HL-60 (cell line): ENCODE measurements around the gene ACHE.

Experiments
- DNase-seq, 2 experiments: peaks; one replicate each; pipeline ENCODE4 v3.0.0-alpha.2; 2010 to 2020; ENCODE audit warnings: low read depth in 1 of 2, low spot score in 1 of 2
- H3K27ac ChIP-seq: fragments of 250-450 bp; sonication (Bioruptor Pico); replicated peaks from 2 replicates; pipeline ENCODE4 v1.5.1; 2020; ENCODE audit warnings: mild to moderate bottlenecking, moderate library complexity
- H3K27me3 ChIP-seq: fragments of 250-450 bp; sonication (Bioruptor Pico); 2 replicates; pipeline ENCODE4 v1.5.1; 2021; ENCODE audit warnings: mild to moderate bottlenecking, moderate library complexity; ENCODE audit not compliant: insufficient read depth, poor library complexity, severe bottlenecking
- H3K4me3 ChIP-seq: replicated peaks from 2 replicates; pipeline ENCODE4 v1.5.1; 2011; ENCODE audit warnings: mild to moderate bottlenecking, control low read depth, low read length; ENCODE audit not compliant: insufficient read depth
- CTCF ChIP-seq: IDR thresholded peaks from one replicate; pipeline ENCODE4 v1.5.1; 2011; ENCODE audit warnings: low read length, control low read depth, inconsistent platforms; ENCODE audit not compliant: insufficient read depth
- GABPA ChIP-seq: IDR thresholded peaks from 2 replicates; pipeline ENCODE4 v1.6.1; 2012; ENCODE audit warnings: low read depth
- POLR2AphosphoS5 ChIP-seq: IDR thresholded peaks from 2 replicates; pipeline ENCODE4 v1.6.1; 2012; ENCODE audit warnings: low read depth
- REST ChIP-seq: IDR thresholded peaks from 2 replicates; pipeline ENCODE4 v1.6.1; 2012; ENCODE audit warnings: low read depth; ENCODE audit not compliant: insufficient replicate concordance
- SPI1 ChIP-seq: IDR thresholded peaks from 2 replicates; pipeline ENCODE4 v1.6.1; 2012; ENCODE audit warnings: low read depth, mild to moderate bottlenecking, borderline replicate concordance

ACHE gene

DNA sequence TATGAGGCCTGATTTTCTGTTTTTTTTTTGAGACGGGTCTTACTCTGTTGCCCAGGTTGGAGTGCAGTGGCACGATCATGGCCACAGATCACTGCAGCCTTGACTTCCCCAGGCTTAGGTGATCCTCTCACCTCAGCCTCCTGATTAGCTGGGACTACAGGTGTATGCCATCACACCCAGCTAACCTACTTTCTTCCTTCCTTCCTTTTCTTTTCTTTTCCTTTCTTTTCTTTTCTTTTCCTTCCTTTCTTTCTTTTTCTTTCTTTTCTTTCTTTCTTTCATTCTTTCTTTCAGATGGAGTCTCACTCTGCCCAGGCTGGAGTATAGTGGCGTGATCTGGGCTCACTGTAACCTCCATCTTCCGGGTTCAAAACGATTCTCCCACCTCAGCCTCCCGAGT, 17.0 kb downstream of the ACHE start:
- no peak for DNase-seq
- Histone ChIP-seq H3K27ac (no peak overlapping the region), H3K27me3 (no peaks in the 10 kb centered on the region), H3K4me3 (no peak overlapping the region)
- TF ChIP-seq CTCF (no peak), GABPA (no peak), SPI1 (no peak), REST (no peak), POLR2AphosphoS5 (no peak)

DNA sequence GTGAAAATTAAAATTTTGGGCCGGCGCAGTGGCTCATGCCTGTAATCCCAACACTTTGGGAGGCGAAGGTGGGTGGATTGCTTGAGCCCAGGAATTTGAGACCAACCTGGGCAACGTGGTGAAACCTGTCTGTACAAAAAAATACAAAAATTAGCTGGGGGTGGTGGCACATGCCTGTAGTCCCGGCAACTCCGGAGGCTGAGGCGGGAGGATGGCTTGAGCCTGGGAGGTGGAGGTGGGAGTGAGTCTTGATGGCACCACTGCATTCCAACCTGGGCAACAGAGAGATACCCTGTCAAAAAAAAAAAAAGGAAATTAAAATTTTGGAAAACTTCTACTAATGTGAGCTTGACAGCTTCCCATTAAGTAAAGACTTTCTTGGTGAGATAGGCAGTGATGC, 17.7 kb downstream of the ACHE start:
- TF ChIP-seq GABPA (no peak), REST (no peak), POLR2AphosphoS5 (no peak), SPI1 (no peak), CTCF (no peak)
- no peak overlapping the region for H3K27ac ChIP-seq
- no peaks in the 10 kb centered on the region for H3K27me3 ChIP-seq
- no peak overlapping the region for H3K4me3 ChIP-seq
- DNase-seq: no peak

DNA sequence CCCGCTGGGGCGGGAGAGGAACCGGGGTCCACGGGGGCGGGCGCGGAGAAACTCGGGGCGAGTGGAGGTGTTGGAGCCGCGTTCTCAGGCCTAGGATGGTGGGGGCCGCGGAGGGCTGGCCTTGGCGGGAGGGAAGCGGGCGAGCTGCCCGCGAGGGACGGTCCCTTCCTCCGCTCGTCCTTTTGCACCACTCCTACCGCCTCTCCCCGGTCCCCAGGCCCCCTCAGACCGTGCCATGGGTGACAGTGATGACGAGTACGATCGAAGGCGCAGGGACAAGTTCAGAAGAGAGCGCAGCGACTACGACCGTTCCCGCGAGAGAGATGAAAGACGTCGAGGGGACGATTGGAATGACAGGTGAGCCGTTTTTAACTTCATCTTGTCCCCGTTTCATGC, 20.3 kb downstream of the ACHE start:
- TF ChIP-seq REST (no peak), GABPA (no peak), POLR2AphosphoS5 (no peak), CTCF (no peak), SPI1 (no peak)
- H3K27me3 ChIP-seq: no peaks in the 10 kb centered on the region
- peak in 1 of 2 experiments; percentile 36 for DNase-seq
- peak overlapping the region; percentile 89 for H3K4me3 ChIP-seq
- peak overlapping the region; percentile 93 for H3K27ac ChIP-seq
